ENCODE measurements around the gene HORMAD2.
"Not testable (repeated sequence)": the region's sequence is repeated elsewhere in the genome, so short reads cannot be mapped to it uniquely, and the experiment has no call there.

Gene HORMAD2

GRCh38 chr22:30212363-30212995, 132.2 kb downstream of the HORMAD2 start:
- FAIRE-seq: peak; percentile 100

GRCh38 chr22:30212996-30213441, 132.8 kb downstream of the HORMAD2 start:
- no peak for FAIRE-seq

GRCh38 chr22:30214703-30215407, 134.6 kb downstream of the HORMAD2 start:
- FAIRE-seq: no peak

GRCh38 chr22:30216272-30216671, 136.0 kb downstream of the HORMAD2 start:
- not testable (repeated sequence) for FAIRE-seq

- FAIRE-seq: no peak
Observed at GRCh38 chr22:30216710-30217109, 136.4 kb downstream of the HORMAD2 start.

- peak; percentile 8 for FAIRE-seq
Observed at GRCh38 chr22:30217698-30218560, 137.7 kb downstream of the HORMAD2 start.

- no peak for FAIRE-seq
Observed at GRCh38 chr22:30219049-30219654, 138.9 kb downstream of the HORMAD2 start.

GRCh38 chr22:30219668-30220278, 139.5 kb downstream of the HORMAD2 start:
- FAIRE-seq: no peak

- no peak for FAIRE-seq
Observed at GRCh38 chr22:30220338-30221012, 140.2 kb downstream of the HORMAD2 start.

GRCh38 chr22:30221121-30221992, 141.1 kb downstream of the HORMAD2 start:
- no peak for FAIRE-seq

GRCh38 chr22:30222321-30222720, 142.1 kb downstream of the HORMAD2 start:
- no peak for FAIRE-seq

GRCh38 chr22:30223303-30223702, 143.0 kb downstream of the HORMAD2 start:
- no peak for FAIRE-seq

- peak; percentile 75 for FAIRE-seq
Observed at GRCh38 chr22:30224161-30224857, 144.0 kb downstream of the HORMAD2 start.

- no peak for FAIRE-seq
Observed at GRCh38 chr22:30225220-30225927, 145.1 kb downstream of the HORMAD2 start.

- peak; percentile 63 for FAIRE-seq
Observed at GRCh38 chr22:30226192-30226832, 146.0 kb downstream of the HORMAD2 start.
